Activated CD4-positive, alpha-beta memory T cell treated with anti-CD3 and anti-CD28 coated beads, Interleukin-2, amount 10 ng/mL, durations not matched to agents 7 days and 5 days (primary cell): ENCODE data around the gene CUL2. TPM values are rescaled to one million over a fixed set of nuclear protein-coding genes. Genes with fewer than 3 reads are reported as not detected.
"Not testable (repeated sequence)": the region's sequence is repeated elsewhere in the genome, so short reads cannot be mapped to it uniquely, and the experiment has no call there.

ENCODE experiments used
- CTCF ChIA-PET: fragments of 350-600 bp; sonication (Branson Sonifier 250); formaldehyde crosslinking; loops from one replicate; lab custom pipeline; 2021; ENCODE audit warnings: antibody characterized with exemption, inconsistent platforms; lab: Charles Lee
- POLR2A ChIA-PET: fragments of 350-600 bp; sonication (Branson Sonifier 250); formaldehyde crosslinking; loops from one replicate; lab custom pipeline; 2021; ENCODE audit warnings: antibody characterized with exemption; lab: Charles Lee
- DNase-seq: peaks from one replicate; pipeline ENCODE4 v3.0.0-alpha.2; 2020
- H3K27ac Mint-ChIP-seq: one replicate; pipeline ENCODE4 v1.8.0; 2021; ENCODE audit warnings: mild to moderate bottlenecking, mixed read lengths
- H3K27me3 Mint-ChIP-seq: one replicate; pipeline ENCODE4 v1.8.0; 2021; ENCODE audit warnings: mixed read lengths
- H3K36me3 Mint-ChIP-seq: one replicate; pipeline ENCODE4 v1.8.0; 2021; ENCODE audit warnings: low read depth, mixed read lengths
- H3K4me1 Mint-ChIP-seq: one replicate; pipeline ENCODE4 v1.8.0; 2021; ENCODE audit warnings: mixed read lengths
- H3K4me3 Mint-ChIP-seq: one replicate; pipeline ENCODE4 v1.8.0; 2021; ENCODE audit warnings: mild to moderate bottlenecking, mixed read lengths
- H3K9me3 Mint-ChIP-seq: one replicate; pipeline ENCODE4 v1.8.0; 2021; ENCODE audit warnings: mixed read lengths
- total RNA-seq, 2 experiments: library from RNA; stranded (reverse); gene quantifications; one replicate each; pipeline ENCODE4 v1.2.3, GENCODE V29; 2021

CUL2 gene
- total RNA-seq, 2 experiments from 2014 or later = 30.6 to 34.3 TPM

DNA sequence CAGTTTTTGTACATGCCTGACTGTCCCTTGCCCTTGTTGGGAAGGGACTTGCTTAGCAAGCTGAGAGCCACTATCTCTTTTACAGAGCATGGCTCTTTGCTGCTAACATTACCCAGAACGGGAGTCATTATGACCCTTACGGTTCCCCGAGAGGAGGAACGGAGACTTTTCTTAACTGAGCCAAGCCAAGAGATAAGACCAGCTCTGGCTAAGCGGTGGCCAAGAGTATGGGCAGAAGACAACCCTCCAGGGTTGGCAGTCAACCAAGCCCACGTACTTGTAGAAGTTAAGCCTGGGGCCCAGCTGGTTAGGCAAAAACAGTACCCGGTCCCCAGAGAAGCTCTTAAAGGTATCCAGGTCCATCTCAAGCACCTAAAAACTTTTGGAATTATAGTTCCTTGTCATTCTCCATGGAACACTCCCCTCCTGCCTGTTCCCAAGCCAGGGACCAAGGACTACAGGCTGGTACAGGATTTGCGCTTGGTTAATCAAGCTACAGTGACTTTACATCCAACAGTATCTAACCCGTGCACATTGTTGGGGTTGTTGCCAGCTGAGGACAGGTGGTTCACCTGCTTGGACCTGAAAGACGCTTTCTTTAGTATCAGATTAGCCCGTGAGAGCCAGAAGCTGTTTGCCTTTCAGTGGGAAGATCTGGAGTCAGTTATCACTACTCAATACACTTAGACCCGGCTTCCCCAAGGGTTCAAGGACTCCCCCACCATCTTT is 118.4 kb downstream of the CUL2 start:
- H3K27me3 Mint-ChIP-seq, H3K4me3 Mint-ChIP-seq, DNase-seq, H3K27ac Mint-ChIP-seq, H3K9me3 Mint-ChIP-seq, H3K4me1 Mint-ChIP-seq, H3K36me3 Mint-ChIP-seq: not testable (repeated sequence)
- POLR2A ChIA-PET = interaction anchor here (1.1 kb wide), 1 partner anchor 9 kb away, joined by 3 read pairs; no protein-coding TSS in a partner anchor
- CTCF ChIA-PET = interaction anchor here (1.1 kb wide), 1 partner anchor 23 kb away, joined by 3 read pairs; no protein-coding TSS in a partner anchor

DNA sequence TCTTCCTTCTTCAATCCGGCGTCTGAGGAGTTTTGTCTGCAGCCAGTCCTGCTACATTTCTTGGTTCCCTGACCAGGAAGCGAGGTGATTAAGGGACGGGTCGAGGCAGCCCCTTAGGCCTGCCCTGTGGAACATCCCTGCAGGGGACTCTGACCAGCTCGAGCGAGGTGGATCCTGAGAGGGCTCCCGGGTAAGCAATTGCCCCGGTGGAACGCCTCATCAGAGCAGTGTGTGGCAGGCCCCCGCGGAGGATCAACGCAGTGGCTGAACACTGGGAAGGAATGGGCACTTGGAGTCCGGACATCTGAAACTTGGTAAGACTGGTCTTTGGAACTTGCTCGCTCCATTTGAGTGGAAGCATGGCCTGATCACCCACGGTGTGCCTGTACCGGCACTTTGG is 121.0 kb downstream of the CUL2 start:
- Mint-ChIP-seq H3K4me1 (no peaks in the 10 kb centered on the region), H3K36me3 (no peaks in the 10 kb centered on the region), H3K9me3 (no peaks in the 10 kb centered on the region), H3K27ac (no peak overlapping the region), H3K27me3 (peaks cover 4% of the 10 kb centered on the region), H3K4me3 (no peak overlapping the region)
- ChIA-PET POLR2A (no interaction called here), CTCF (no interaction called here)
- DNase-seq = no peak

- H3K27ac Mint-ChIP-seq = no peak overlapping the region
- ChIA-PET CTCF (no interaction called here), POLR2A (no interaction called here)
- peaks cover 2% of the 10 kb centered on the region for H3K27me3 Mint-ChIP-seq
- H3K9me3 Mint-ChIP-seq = no peaks in the 10 kb centered on the region
- DNase-seq = no peak
- H3K36me3 Mint-ChIP-seq = no peaks in the 10 kb centered on the region
- no peaks in the 10 kb centered on the region for H3K4me1 Mint-ChIP-seq
- no peak overlapping the region for H3K4me3 Mint-ChIP-seq
Measured at GRCh38 chr10:34967335-34967880, 122.7 kb downstream of the CUL2 start.

DNA sequence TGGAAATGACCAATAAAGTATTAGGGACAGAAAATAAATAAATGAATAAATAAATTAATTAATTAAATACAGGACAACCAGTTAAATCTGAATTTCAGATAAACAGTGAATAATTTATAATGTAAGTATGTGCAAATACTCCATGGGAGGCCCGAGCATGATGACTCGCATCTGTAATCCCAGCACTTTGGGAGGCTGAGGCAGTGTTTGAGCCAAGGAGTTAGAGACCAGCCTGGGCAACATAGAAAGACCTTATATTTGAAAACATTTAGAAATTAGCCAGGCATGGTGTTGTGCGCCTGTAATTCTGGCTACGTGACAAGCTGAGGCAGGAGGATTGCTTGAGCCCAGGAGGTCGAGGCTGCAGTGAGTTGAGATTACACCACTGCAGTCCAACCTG is 123.7 kb downstream of the CUL2 start:
- no peaks in the 10 kb centered on the region for H3K36me3 Mint-ChIP-seq
- POLR2A ChIA-PET = no interaction called here
- H3K27ac Mint-ChIP-seq = no peak overlapping the region
- H3K27me3 Mint-ChIP-seq = peaks cover 2% of the 10 kb centered on the region
- CTCF ChIA-PET = no interaction called here
- H3K4me1 Mint-ChIP-seq = no peaks in the 10 kb centered on the region
- no peak overlapping the region for H3K4me3 Mint-ChIP-seq
- no peaks in the 10 kb centered on the region for H3K9me3 Mint-ChIP-seq
- DNase-seq = no peak

- H3K4me3 Mint-ChIP-seq = no peak overlapping the region
- no peaks in the 10 kb centered on the region for H3K36me3 Mint-ChIP-seq
- ChIA-PET CTCF (no interaction called here), POLR2A (no interaction called here)
- H3K4me1 Mint-ChIP-seq = no peaks in the 10 kb centered on the region
- no peaks in the 10 kb centered on the region for H3K9me3 Mint-ChIP-seq
- H3K27me3 Mint-ChIP-seq = peaks cover 2% of the 10 kb centered on the region
- H3K27ac Mint-ChIP-seq = no peak overlapping the region
- DNase-seq = no peak
Measured at GRCh38 chr10:34966040-34966439, 124.1 kb downstream of the CUL2 start.

GRCh38 chr10:34964166-34964800 is 125.9 kb downstream of the CUL2 start:
- Mint-ChIP-seq H3K27ac (no peak overlapping the region), H3K36me3 (no peaks in the 10 kb centered on the region), H3K9me3 (no peaks in the 10 kb centered on the region), H3K4me1 (no peaks in the 10 kb centered on the region), H3K4me3 (no peak overlapping the region), H3K27me3 (no peaks in the 10 kb centered on the region)
- no peak for DNase-seq
- CTCF ChIA-PET = interaction anchor here (0.5 kb wide), 1 partner anchor 104 kb away, joined by 4 read pairs; no protein-coding TSS in a partner anchor
- POLR2A ChIA-PET = no interaction called here

DNA sequence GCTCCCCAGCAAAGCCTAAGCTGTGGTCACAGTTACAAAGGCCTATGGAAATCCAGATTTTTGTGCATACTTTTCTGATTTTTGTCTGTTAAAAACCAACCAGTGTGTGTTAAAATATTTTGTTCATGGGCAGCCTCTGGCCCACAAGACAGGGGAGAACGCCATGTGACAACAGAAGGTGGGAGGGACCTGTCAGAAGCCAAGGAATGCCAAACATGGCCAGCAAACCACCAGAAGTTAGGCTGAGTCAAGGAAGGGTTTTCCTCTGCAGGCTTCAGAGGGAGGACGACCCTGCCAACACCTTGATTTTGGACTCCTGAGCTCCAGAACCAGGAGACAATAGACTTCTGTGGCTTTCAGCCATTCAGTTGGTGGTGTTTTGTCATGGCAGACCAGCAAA is 127.3 kb downstream of the CUL2 start:
- H3K27ac Mint-ChIP-seq = no peak overlapping the region
- no peak overlapping the region for H3K4me3 Mint-ChIP-seq
- DNase-seq = no peak
- ChIA-PET POLR2A (interaction anchor here (1.4 kb wide), 1 partner anchor 8 kb away, joined by 3 read pairs; no protein-coding TSS in a partner anchor), CTCF (no interaction called here)
- no peaks in the 10 kb centered on the region for H3K4me1 Mint-ChIP-seq
- no peaks in the 10 kb centered on the region for H3K36me3 Mint-ChIP-seq
- no peaks in the 10 kb centered on the region for H3K9me3 Mint-ChIP-seq
- no peaks in the 10 kb centered on the region for H3K27me3 Mint-ChIP-seq

GRCh38 chr10:34960983-34961382 is 129.2 kb downstream of the CUL2 start:
- Mint-ChIP-seq H3K27ac (no peak overlapping the region), H3K36me3 (no peaks in the 10 kb centered on the region), H3K4me1 (no peaks in the 10 kb centered on the region), H3K4me3 (no peak overlapping the region), H3K9me3 (no peaks in the 10 kb centered on the region), H3K27me3 (no peaks in the 10 kb centered on the region)
- ChIA-PET CTCF (no interaction called here), POLR2A (no interaction called here)
- no peak for DNase-seq

DNA sequence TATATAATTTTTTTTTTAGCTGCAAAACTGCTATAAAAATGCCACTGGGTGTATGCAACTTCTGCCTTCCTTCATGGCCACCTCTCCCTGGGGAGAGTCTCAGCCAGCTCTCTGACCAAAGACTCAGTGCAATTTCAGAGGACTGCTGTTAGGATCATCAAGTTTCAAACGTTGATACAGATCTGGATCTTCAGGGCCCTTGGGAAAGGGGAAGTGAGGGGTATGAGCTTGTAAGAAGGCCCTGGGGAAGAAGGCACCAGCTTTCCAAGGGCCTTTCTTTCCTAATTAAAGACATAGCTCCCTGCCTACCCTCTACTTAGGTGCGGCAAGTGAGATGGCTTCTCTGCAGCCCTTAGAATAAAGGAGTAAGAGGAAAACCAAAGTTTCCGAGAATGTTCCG is 130.4 kb downstream of the CUL2 start:
- no peak overlapping the region for H3K27ac Mint-ChIP-seq
- POLR2A ChIA-PET = no interaction called here
- H3K36me3 Mint-ChIP-seq = no peaks in the 10 kb centered on the region
- H3K27me3 Mint-ChIP-seq = no peaks in the 10 kb centered on the region
- H3K4me1 Mint-ChIP-seq = no peaks in the 10 kb centered on the region
- no peak for DNase-seq
- H3K9me3 Mint-ChIP-seq = no peaks in the 10 kb centered on the region
- H3K4me3 Mint-ChIP-seq = no peak overlapping the region
- CTCF ChIA-PET = no interaction called here

DNA sequence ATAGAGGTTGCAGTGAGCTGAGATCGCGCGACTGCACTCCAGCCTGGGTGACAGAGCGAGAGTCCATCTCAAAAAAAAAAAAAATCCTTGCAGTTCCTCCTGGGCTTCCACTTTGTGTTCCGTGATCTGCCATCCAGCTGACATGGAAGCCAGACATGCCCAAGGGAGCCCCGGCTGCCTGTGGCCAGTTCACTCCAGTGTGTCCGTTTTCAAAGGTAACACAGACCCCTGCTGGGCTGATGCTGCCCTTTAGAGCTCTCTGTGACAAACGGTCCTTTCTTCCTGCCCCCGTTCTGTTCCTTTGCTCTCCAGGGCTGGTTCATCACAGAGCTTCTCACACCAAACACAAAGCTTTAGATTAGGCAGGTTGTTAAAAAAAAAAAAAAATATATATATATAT is 130.8 kb downstream of the CUL2 start:
- no peak for DNase-seq
- CTCF ChIA-PET = no interaction called here
- Mint-ChIP-seq H3K27me3 (no peaks in the 10 kb centered on the region), H3K4me1 (no peaks in the 10 kb centered on the region), H3K36me3 (no peaks in the 10 kb centered on the region), H3K4me3 (no peak overlapping the region), H3K27ac (no peak overlapping the region), H3K9me3 (no peaks in the 10 kb centered on the region)
- POLR2A ChIA-PET = no interaction called here

Other genes starting within 250 kb of the CUL2 start
- gene CREM, start 36.5 kb upstream of the CUL2 start, total RNA-seq = 100 to 1,000 TPM; 154 to 157 TPM
- gene CCNY, start 246.2 kb upstream of the CUL2 start, total RNA-seq = 10 to 100 TPM; 49.3 to 56.7 TPM